ENCODE measurements around the gene S100A11. TPM values are rescaled to one million over a fixed set of nuclear protein-coding genes. Genes with fewer than 3 reads are reported as not detected.

The S100A11 gene
- total RNA-seq, 3 donors from 2014 or later (not counting 1 experiment from before 2014, with no cell fraction given): 70.5 to 114 (median 88.9) TPM

DNA sequence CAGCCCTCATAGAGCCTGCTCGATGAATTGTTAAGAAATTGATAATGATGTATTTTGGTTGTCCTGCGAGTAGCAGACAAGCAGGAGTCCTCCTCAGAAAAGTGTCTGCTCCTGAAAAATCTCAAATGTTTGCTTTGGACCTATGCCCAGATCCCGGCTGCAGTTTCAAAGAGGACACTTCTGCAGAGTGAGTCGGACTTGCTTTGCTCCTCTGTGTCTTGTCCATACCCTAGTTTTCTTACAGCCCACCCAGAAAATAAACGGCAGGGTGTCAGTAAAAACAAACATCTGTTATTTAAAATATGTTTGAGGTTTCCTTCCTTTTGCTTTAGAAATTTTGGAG lies 46.0 kb downstream of the S100A11 start:
- Histone ChIP-seq H3K9me3 (ENCODE audit: control insufficient read depth, insufficient read depth, low read length) (no peaks in the 10 kb centered on the region), H3K4me1 (ENCODE audit: control insufficient read depth, insufficient read depth, low read length) (peaks cover 36% of the 10 kb centered on the region), H3K4me3 (ENCODE audit: low read length) (no peak overlapping the region), H3K27ac (ENCODE audit: low read length) (no peak overlapping the region), H3K27me3 (ENCODE audit: control insufficient read depth, insufficient read depth, low read length) (no peaks in the 10 kb centered on the region), H3K36me3 (ENCODE audit: control insufficient read depth, insufficient read depth, low read length) (peaks cover 5% of the 10 kb centered on the region)
- ATAC-seq (no peak), DNase-seq (no peak)
- Mint-ChIP-seq H3K4me3 (peak overlapping the region; percentile 70), H3K27me3 (ENCODE audit: low read depth in 2 of 2) (no peaks in the 10 kb centered on the region), H3K4me1 (peaks cover 45 to 71% of the 10 kb centered on the region in 2 donors), H3K27ac (peak overlapping the region; percentile 83 to 96), H3K9me3 (no peaks in the 10 kb centered on the region), H3K36me3 (no peaks in the 10 kb centered on the region)
- WGBS (ENCODE audit: insufficient coverage): 92% methylated on average over 3 of the region's 5 CpGs
- intact Hi-C loops (cut with micrococcal nuclease): no loop called here
- TF ChIP-seq, protein P1, sequence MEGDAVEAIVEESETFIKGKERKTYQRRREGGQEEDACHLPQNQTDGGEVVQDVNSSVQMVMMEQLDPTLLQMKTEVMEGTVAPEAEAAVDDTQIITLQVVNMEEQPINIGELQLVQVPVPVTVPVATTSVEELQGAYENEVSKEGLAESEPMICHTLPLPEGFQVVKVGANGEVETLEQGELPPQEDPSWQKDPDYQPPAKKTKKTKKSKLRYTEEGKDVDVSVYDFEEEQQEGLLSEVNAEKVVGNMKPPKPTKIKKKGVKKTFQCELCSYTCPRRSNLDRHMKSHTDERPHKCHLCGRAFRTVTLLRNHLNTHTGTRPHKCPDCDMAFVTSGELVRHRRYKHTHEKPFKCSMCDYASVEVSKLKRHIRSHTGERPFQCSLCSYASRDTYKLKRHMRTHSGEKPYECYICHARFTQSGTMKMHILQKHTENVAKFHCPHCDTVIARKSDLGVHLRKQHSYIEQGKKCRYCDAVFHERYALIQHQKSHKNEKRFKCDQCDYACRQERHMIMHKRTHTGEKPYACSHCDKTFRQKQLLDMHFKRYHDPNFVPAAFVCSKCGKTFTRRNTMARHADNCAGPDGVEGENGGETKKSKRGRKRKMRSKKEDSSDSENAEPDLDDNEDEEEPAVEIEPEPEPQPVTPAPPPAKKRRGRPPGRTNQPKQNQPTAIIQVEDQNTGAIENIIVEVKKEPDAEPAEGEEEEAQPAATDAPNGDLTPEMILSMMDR (IDR thresholded peaks at IDR 0.05): no peak

- ATAC-seq (no peak), DNase-seq (no peak)
- intact Hi-C loops (cut with micrococcal nuclease): no loop called here
- WGBS (ENCODE audit: insufficient coverage): 86% methylated on average over 5 of the region's 5 CpGs
- Histone ChIP-seq H3K27me3 (ENCODE audit: control insufficient read depth, insufficient read depth, low read length) (no peaks in the 10 kb centered on the region), H3K27ac (ENCODE audit: low read length) (no peak overlapping the region), H3K36me3 (ENCODE audit: control insufficient read depth, insufficient read depth, low read length) (peaks cover 11% of the 10 kb centered on the region), H3K4me3 (ENCODE audit: low read length) (no peak overlapping the region), H3K4me1 (ENCODE audit: control insufficient read depth, insufficient read depth, low read length) (peaks cover 36% of the 10 kb centered on the region), H3K9me3 (ENCODE audit: control insufficient read depth, insufficient read depth, low read length) (no peaks in the 10 kb centered on the region)
- no peaks in the 10 kb centered on the region for H3K9me3 Mint-ChIP-seq
- H3K36me3 Mint-ChIP-seq: no peaks in the 10 kb centered on the region
- H3K4me3 Mint-ChIP-seq: no peak overlapping the region
- peaks cover 45 to 71% of the 10 kb centered on the region in 2 donors for H3K4me1 Mint-ChIP-seq
- no peaks in the 10 kb centered on the region for H3K27me3 Mint-ChIP-seq (ENCODE audit: low read depth in 2 of 2)
- TF ChIP-seq, protein P1 (IDR thresholded peaks at IDR 0.05): no peak
- peak overlapping the region; percentile 83 to 96 for H3K27ac Mint-ChIP-seq
Measured at GRCh38 chr1:151990058-151990855, 46.5 kb downstream of the S100A11 start.

DNA sequence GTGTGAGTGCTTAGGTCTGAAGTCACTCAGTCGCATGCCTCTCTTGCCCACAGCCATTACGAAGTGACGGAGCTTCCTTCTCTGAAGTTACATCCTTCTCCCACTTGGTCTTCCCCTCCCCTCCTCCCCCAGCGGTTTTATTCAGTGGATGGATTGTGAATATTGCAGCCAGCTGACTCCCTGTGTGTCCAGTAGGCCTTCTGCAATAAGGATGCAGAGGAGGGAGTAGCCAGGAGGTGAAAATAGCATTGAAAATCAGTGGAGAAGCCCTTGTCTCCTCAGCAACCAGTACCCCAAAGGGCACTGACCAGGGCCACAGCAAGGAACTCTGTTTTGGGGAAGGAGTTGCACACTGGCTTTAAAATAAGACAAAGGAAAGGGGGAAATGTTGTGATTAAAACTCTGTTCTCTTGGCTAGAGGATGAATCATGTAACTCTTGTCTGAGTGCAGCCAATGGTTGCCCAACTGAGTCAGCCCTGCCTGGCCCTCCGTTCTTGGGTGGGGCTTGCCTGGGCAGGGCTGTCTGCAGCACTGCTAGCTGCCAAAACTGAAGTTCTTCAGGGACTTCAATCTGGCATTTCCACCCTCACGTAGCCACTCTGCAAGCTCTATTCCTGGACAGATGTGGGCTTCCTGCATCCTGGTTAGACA lies 47.5 kb downstream of the S100A11 start:
- Histone ChIP-seq H3K4me3 (ENCODE audit: low read length) (no peak overlapping the region), H3K9me3 (ENCODE audit: control insufficient read depth, insufficient read depth, low read length) (no peaks in the 10 kb centered on the region), H3K4me1 (ENCODE audit: control insufficient read depth, insufficient read depth, low read length) (peaks cover 40% of the 10 kb centered on the region), H3K36me3 (ENCODE audit: control insufficient read depth, insufficient read depth, low read length) (peaks cover 19% of the 10 kb centered on the region), H3K27me3 (ENCODE audit: control insufficient read depth, insufficient read depth, low read length) (no peaks in the 10 kb centered on the region), H3K27ac (ENCODE audit: low read length) (peak overlapping the region; percentile 12)
- TF ChIP-seq, protein P1 (IDR thresholded peaks at IDR 0.05): no peak
- Mint-ChIP-seq H3K9me3 (no peaks in the 10 kb centered on the region), H3K27me3 (ENCODE audit: low read depth in 2 of 2) (no peaks in the 10 kb centered on the region), H3K4me1 (peaks cover 51 to 75% of the 10 kb centered on the region in 2 donors), H3K36me3 (no peaks in the 10 kb centered on the region), H3K4me3 (no peak overlapping the region), H3K27ac (peak overlapping the region; percentile 18 to 96)
- 71% methylated on average over 5 of the region's 6 CpGs for WGBS (ENCODE audit: insufficient coverage)
- DNase-seq (no peak), ATAC-seq (no peak)
- intact Hi-C loops (cut with micrococcal nuclease): no loop called here
